Endothelial cell of umbilical vein (primary cell): ENCODE results near the gene KLHL25. TPM values are rescaled to one million over a fixed set of nuclear protein-coding genes. Genes with fewer than 3 reads are reported as not detected.

ENCODE experiments used
- BruUV-seq: library from RNA; stranded (reverse); fragments of 400-500 nt; replicated peaks from 2 replicates; lab custom pipeline; 2021; lab: Mats Ljungman, UMichigan
- CTCF ChIA-PET: fragments of 300-600, 350-600 bp; sonication (Branson Sonifier 250); formaldehyde crosslinking; loops from one replicate; lab custom pipeline; 2021; ENCODE audit warnings: antibody characterized with exemption, inconsistent platforms; lab: Charles Lee
- POLR2A ChIA-PET: fragments of 300-600, 350-600 bp; sonication (Branson Sonifier 250); formaldehyde crosslinking; loops from one replicate; lab custom pipeline; 2021; ENCODE audit warnings: antibody characterized with exemption, inconsistent platforms; lab: Charles Lee
- DNase-seq: peaks from one replicate; pipeline ENCODE4 v3.0.0-alpha.2; 2011; ENCODE audit warnings: low read depth, low spot score
- FAIRE-seq: peaks from 2 replicates; lab custom pipeline; 2011; peaks lifted over from hg19 to GRCh38; lab: Jason Lieb, UNC
- H2AFZ ChIP-seq: 2 replicates; pipeline ENCODE4 v1.6.0; 2012; ENCODE audit warnings: low read depth, low read length, control low read depth, inconsistent platforms
- H3K27ac ChIP-seq: 2 replicates; pipeline ENCODE4 v1.5.1; 2011; ENCODE audit warnings: low read depth, mild to moderate bottlenecking, control low read depth, low read length, moderate library complexity; ENCODE audit not compliant: insufficient read depth
- H3K27me3 ChIP-seq, 2 experiments: 2 replicates each; pipeline versions ENCODE4 v1.6.0 to v1.6.1; 2011; ENCODE audit warnings: low read length in 2 of 2, mixed read lengths in 1 of 2; ENCODE audit not compliant: control insufficient read depth in 2 of 2, insufficient read depth in 2 of 2
- H3K36me3 ChIP-seq, 2 experiments: 2 replicates in 1 of 2; 3 replicates in 1 of 2; pipeline ENCODE4 v1.5.1; 2011; ENCODE audit warnings: low read length in 2 of 2, mild to moderate bottlenecking in 1 of 2, moderate library complexity in 1 of 2; ENCODE audit not compliant: control insufficient read depth in 2 of 2, insufficient read depth in 2 of 2; ENCODE audit errors: extremely low read depth in 1 of 2
- H3K4me1 ChIP-seq: 3 replicates; pipeline ENCODE4 v1.5.1; 2011; ENCODE audit warnings: mild to moderate bottlenecking, low read length; ENCODE audit not compliant: control insufficient read depth, insufficient read depth; ENCODE audit errors: extremely low read depth
- H3K4me2 ChIP-seq: 2 replicates; pipeline ENCODE4 v1.6.1; 2011; ENCODE audit warnings: low read length, control low read depth, mixed read lengths; ENCODE audit not compliant: insufficient read depth
- H3K4me3 ChIP-seq, 3 experiments: fragments of 200-600 bp in 1 of 3; sonication (generic), shearing (Covaris generic) in 1 of 3; replicated peaks in 1 of 3; 2 replicates each; pipeline ENCODE4 v1.5.1; 2011 to 2016; ENCODE audit warnings: control low read depth in 3 of 3, low read length in 3 of 3, mild to moderate bottlenecking in 2 of 3, inconsistent platforms in 1 of 3, low read depth in 1 of 3, moderate library complexity in 1 of 3; ENCODE audit not compliant: insufficient read depth in 1 of 3
- H3K79me2 ChIP-seq: 2 replicates; pipeline ENCODE4 v1.6.0; 2012; ENCODE audit warnings: low read length, inconsistent platforms; ENCODE audit not compliant: control insufficient read depth, insufficient read depth
- H3K9ac ChIP-seq: replicated peaks from 2 replicates; pipeline ENCODE3; 2011; ENCODE audit warnings: low read length, control low read depth; ENCODE audit not compliant: insufficient read depth; ENCODE audit errors: extremely low read depth
- H3K9me1 ChIP-seq: replicated peaks from 3 replicates; pipeline ENCODE4 v1.6.0; 2011; ENCODE audit warnings: mild to moderate bottlenecking, low read length; ENCODE audit not compliant: control insufficient read depth, insufficient read depth; ENCODE audit errors: extremely low read depth
- H3K9me3 ChIP-seq: replicated peaks from 2 replicates; pipeline ENCODE4 v1.5.1; 2012; ENCODE audit warnings: low read length, inconsistent platforms; ENCODE audit not compliant: control insufficient read depth, insufficient read depth
- H4K20me1 ChIP-seq: replicated peaks from 2 replicates; pipeline ENCODE3; 2011; ENCODE audit warnings: mild to moderate bottlenecking, low read length; ENCODE audit not compliant: control insufficient read depth, insufficient read depth; ENCODE audit errors: extremely low read depth
- CTCF ChIP-seq, 2 donors: IDR thresholded peaks; 1 replicate in 1 of 2; 2 replicates in 1 of 2; pipeline ENCODE4 v1.5.1; 2011; ENCODE audit warnings: low read length in 2 of 2, mild to moderate bottlenecking in 2 of 2, moderate library complexity in 2 of 2, control low read depth in 1 of 2, inconsistent platforms in 1 of 2, low read depth in 1 of 2; ENCODE audit not compliant: insufficient read depth in 1 of 2; ENCODE audit errors: extremely low read depth in 1 of 2
- EZH2 ChIP-seq: IDR thresholded peaks from 2 replicates; pipeline ENCODE4 v1.6.1; 2012; ENCODE audit warnings: borderline replicate concordance, low read depth, mild to moderate bottlenecking, moderate library complexity, low read length, inconsistent platforms; ENCODE audit not compliant: severe bottlenecking
- FOS ChIP-seq: IDR thresholded peaks from 2 replicates; pipeline ENCODE4 v1.6.1; 2011; ENCODE audit warnings: mild to moderate bottlenecking, low read length, moderate library complexity, borderline replicate concordance; ENCODE audit not compliant: insufficient read depth
- GATA2 ChIP-seq: IDR thresholded peaks from 2 replicates; pipeline ENCODE4 v1.7.0; 2011; ENCODE audit warnings: low read depth, mild to moderate bottlenecking, moderate library complexity, mixed read lengths, low read length; ENCODE audit not compliant: insufficient read length, insufficient read depth
- JUN ChIP-seq: IDR thresholded peaks from 2 replicates; pipeline ENCODE4 v1.6.1; 2011; ENCODE audit warnings: borderline replicate concordance, low read depth; ENCODE audit not compliant: insufficient read length, insufficient read depth
- MAX ChIP-seq: IDR thresholded peaks from 2 replicates; pipeline ENCODE4 v1.6.1; 2011; ENCODE audit not compliant: insufficient read depth, insufficient read length
- MYC ChIP-seq: IDR thresholded peaks from one replicate; pipeline ENCODE4 v1.6.1; 2011; ENCODE audit warnings: mild to moderate bottlenecking, low read depth, low read length
- POLR2A ChIP-seq: IDR thresholded peaks from 2 replicates; pipeline ENCODE4 v1.6.1; 2012; ENCODE audit warnings: low read depth, mild to moderate bottlenecking, control low read depth, low read length
- POLR2AphosphoS5 ChIP-seq: IDR thresholded peaks from 2 replicates; pipeline ENCODE4 v1.6.1; 2012; ENCODE audit warnings: low read depth, mild to moderate bottlenecking, control low read depth, low read length, moderate library complexity; ENCODE audit not compliant: insufficient read depth
- dilution Hi-C: fragments of 300-500 bp; cut with MboI; formaldehyde crosslinking; loops from one replicate; pipeline ENCODE4 v1.15.0; 2019; ENCODE audit warnings: low sequenced_read_pairs; ENCODE audit not compliant: extremely low pct_ligation_motif_present
- intact Hi-C: fragments of 100-400 bp; cut with micrococcal nuclease; formaldehyde crosslinking; loops from one replicate; pipeline ENCODE4 v1.10.0; 2022
- polyA plus RNA-seq, 4 experiments: library from polyadenylated mRNA; depleted of rRNA in 3 of 4; stranded (reverse) in 3 of 4; unstranded in 1 of 4; fragments of >200 nt; gene quantifications; 2 replicates each; pipeline versions ENCODE4 v1.2.1 to v1.2.3, GENCODE V29; 2011 to 2012; ENCODE audit warnings: missing spikeins in 1 of 4
- total RNA-seq: library from RNA; stranded (reverse); gene quantifications from 2 replicates; pipeline ENCODE4 v1.2.3, GENCODE V29; 2021

KLHL25 gene
- total and polyA plus RNA-seq, 2 donors (not counting 3 experiments of a cell fraction or from before 2014, with no cell fraction given): 5.4 to 6.4 TPM

GRCh38 chr15:85717212-85717611 is 77.5 kb downstream of the KLHL25 start:
- TF ChIP-seq POLR2AphosphoS5: no peak
- TF ChIP-seq MYC: no peak
- no peak for TF ChIP-seq CTCF (IDR thresholded peaks at IDR 0.05; ENCODE audit: extremely low read depth in 1 of 2, insufficient read depth in 1 of 2, low read depth in 1 of 2, low read length in 2 of 2)
- TF ChIP-seq MAX: no peak
- TF ChIP-seq POLR2A: no peak
- no peak for TF ChIP-seq GATA2
- no peak for TF ChIP-seq FOS
- TF ChIP-seq EZH2: no peak
- TF ChIP-seq JUN: no peak
- intact Hi-C loops (no loop called here), dilution Hi-C loops (no loop called here)
- Histone ChIP-seq H3K4me2 (no peak overlapping the region), H3K9me1 (no peaks in the 10 kb centered on the region), H3K27ac (no peak overlapping the region), H3K9ac (no peak overlapping the region), H3K4me1 (no peaks in the 10 kb centered on the region), H3K4me3 (no peak overlapping the region), H4K20me1 (no peaks in the 10 kb centered on the region), H3K79me2 (no peaks in the 10 kb centered on the region), H2AFZ (no peak overlapping the region), H3K36me3 (peaks cover 18 to 28% of the 10 kb centered on the region in 2 experiments), H3K27me3 (no peaks in the 10 kb centered on the region), H3K9me3 (no peaks in the 10 kb centered on the region)
- no TSS peak for BruUV-seq
- DNase-seq: no peak
- ChIA-PET CTCF (no interaction called here), POLR2A (no interaction called here)
- no peak for FAIRE-seq
